H1 (cell line): ENCODE data around the gene PHACTR2.

ENCODE experiments used
- CTCF ChIP-seq, 3 experiments: IDR thresholded peaks; 1 replicate in 2 of 3; 2 replicates in 1 of 3; pipeline versions ENCODE4 v1.5.1 to v1.6.1; 2011; ENCODE audit warnings: low read length in 3 of 3, mild to moderate bottlenecking in 3 of 3, inconsistent platforms in 2 of 3, low read depth in 1 of 3, moderate library complexity in 1 of 3; ENCODE audit not compliant: insufficient read depth in 1 of 3; ENCODE audit errors: control extremely low read depth in 1 of 3
- EGR1 ChIP-seq: IDR thresholded peaks from 2 replicates; pipeline ENCODE4 v1.6.1; 2011; ENCODE audit warnings: low read depth, low read length, borderline replicate concordance
- USF2 ChIP-seq: IDR thresholded peaks from 2 replicates; pipeline ENCODE4 v1.6.1; 2011; ENCODE audit warnings: low read length, improper control_type of control experiment

- TF ChIP-seq CTCF (IDR thresholded peaks at IDR 0.05; ENCODE audit: control extremely low read depth in 1 of 3, insufficient read depth in 1 of 3, low read depth in 1 of 3, low read length in 3 of 3): no peak
- TF ChIP-seq USF2: no peak
- no peak for TF ChIP-seq EGR1
Observed at GRCh38 chr6:143679041-143679440, 1.3 kb downstream of the PHACTR2 start.
